HepG2 (cell line): Measurements from ENCODE around the gene HOXC10. TPM values are rescaled to one million over a fixed set of nuclear protein-coding genes. Genes with fewer than 3 reads are reported as not detected.

Source experiments
- HNRNPK ChIP-seq: fragments of 200-400 bp; formaldehyde crosslinking; IDR thresholded peaks from 2 replicates; pipeline ENCODE4 v1.6.1; 2018; ENCODE audit warnings: low read length, low read depth, moderate library complexity, mild to moderate bottlenecking; ENCODE audit not compliant: poor library complexity, severe bottlenecking
- JDP2 ChIP-seq: sonication (generic); formaldehyde crosslinking; IDR thresholded peaks from 2 replicates; pipeline ENCODE4 v1.8.1; 2022; ENCODE audit warnings: missing genetic modification reagents, borderline replicate concordance
- RXRB ChIP-seq: IDR thresholded peaks from 2 replicates; pipeline ENCODE4 v1.6.1; 2016; ENCODE audit warnings: borderline replicate concordance, missing genetic modification reagents, missing compliant biosample characterization
- ZNF75D ChIP-seq: sonication (generic); formaldehyde crosslinking; IDR thresholded peaks from 2 replicates; pipeline ENCODE4 v1.8.1; 2023; ENCODE audit warnings: missing genetic modification reagents, mild to moderate bottlenecking, borderline replicate concordance
- polyA plus RNA-seq, 8 experiments: library from polyadenylated mRNA; depleted of rRNA in 3 of 8; stranded (reverse) in 7 of 8; unstranded in 1 of 8; fragments of >200 nt; fragmentation: Illumina TruSeq in 4 of 8; extraction: Trizol in 4 of 8; gene quantifications; 2 replicates each; pipeline versions ENCODE4 v1.2.1 to v1.2.3, GENCODE V29; 2011 to 2016; ENCODE audit warnings: low read depth in 4 of 8, missing spikeins in 1 of 8, mixed read lengths in 1 of 8; ENCODE audit not compliant: insufficient read depth in 1 of 8
- total RNA-seq, 5 experiments: library from RNA; depleted of rRNA; stranded (reverse); fragments of >200 nt; fragmentation: Illumina TruSeq; extraction: Trizol; gene quantifications; 2 replicates each; pipeline ENCODE4 v1.2.3, GENCODE V29; 2016; ENCODE audit warnings: low read depth in 1 of 5
- TF ChIP-seq, protein P1 (sequence below): sonication (generic); formaldehyde crosslinking; IDR thresholded peaks from 2 replicates; pipeline ENCODE4 v1.9.0; 2021; ENCODE audit warnings: mild to moderate bottlenecking, missing genetic modification reagents
- TF ChIP-seq, protein P2 (sequence below): sonication (generic); formaldehyde crosslinking; IDR thresholded peaks from 2 replicates; pipeline ENCODE4 v1.8.0; 2022; ENCODE audit warnings: mild to moderate bottlenecking, missing genetic modification reagents, borderline replicate concordance

HOXC10 gene
- total and polyA plus RNA-seq, 2 of the 13 experiments (the other 11 are each of a cell fraction or from before 2014, with no cell fraction given) = not detected

- TF ChIP-seq JDP2 (CRISPR knock-in tag) (no peak), HNRNPK (no peak), ZNF75D (CRISPR knock-in tag) (no peak), RXRB (CRISPR knock-in tag) (no peak)
- TF ChIP-seq, protein P1, sequence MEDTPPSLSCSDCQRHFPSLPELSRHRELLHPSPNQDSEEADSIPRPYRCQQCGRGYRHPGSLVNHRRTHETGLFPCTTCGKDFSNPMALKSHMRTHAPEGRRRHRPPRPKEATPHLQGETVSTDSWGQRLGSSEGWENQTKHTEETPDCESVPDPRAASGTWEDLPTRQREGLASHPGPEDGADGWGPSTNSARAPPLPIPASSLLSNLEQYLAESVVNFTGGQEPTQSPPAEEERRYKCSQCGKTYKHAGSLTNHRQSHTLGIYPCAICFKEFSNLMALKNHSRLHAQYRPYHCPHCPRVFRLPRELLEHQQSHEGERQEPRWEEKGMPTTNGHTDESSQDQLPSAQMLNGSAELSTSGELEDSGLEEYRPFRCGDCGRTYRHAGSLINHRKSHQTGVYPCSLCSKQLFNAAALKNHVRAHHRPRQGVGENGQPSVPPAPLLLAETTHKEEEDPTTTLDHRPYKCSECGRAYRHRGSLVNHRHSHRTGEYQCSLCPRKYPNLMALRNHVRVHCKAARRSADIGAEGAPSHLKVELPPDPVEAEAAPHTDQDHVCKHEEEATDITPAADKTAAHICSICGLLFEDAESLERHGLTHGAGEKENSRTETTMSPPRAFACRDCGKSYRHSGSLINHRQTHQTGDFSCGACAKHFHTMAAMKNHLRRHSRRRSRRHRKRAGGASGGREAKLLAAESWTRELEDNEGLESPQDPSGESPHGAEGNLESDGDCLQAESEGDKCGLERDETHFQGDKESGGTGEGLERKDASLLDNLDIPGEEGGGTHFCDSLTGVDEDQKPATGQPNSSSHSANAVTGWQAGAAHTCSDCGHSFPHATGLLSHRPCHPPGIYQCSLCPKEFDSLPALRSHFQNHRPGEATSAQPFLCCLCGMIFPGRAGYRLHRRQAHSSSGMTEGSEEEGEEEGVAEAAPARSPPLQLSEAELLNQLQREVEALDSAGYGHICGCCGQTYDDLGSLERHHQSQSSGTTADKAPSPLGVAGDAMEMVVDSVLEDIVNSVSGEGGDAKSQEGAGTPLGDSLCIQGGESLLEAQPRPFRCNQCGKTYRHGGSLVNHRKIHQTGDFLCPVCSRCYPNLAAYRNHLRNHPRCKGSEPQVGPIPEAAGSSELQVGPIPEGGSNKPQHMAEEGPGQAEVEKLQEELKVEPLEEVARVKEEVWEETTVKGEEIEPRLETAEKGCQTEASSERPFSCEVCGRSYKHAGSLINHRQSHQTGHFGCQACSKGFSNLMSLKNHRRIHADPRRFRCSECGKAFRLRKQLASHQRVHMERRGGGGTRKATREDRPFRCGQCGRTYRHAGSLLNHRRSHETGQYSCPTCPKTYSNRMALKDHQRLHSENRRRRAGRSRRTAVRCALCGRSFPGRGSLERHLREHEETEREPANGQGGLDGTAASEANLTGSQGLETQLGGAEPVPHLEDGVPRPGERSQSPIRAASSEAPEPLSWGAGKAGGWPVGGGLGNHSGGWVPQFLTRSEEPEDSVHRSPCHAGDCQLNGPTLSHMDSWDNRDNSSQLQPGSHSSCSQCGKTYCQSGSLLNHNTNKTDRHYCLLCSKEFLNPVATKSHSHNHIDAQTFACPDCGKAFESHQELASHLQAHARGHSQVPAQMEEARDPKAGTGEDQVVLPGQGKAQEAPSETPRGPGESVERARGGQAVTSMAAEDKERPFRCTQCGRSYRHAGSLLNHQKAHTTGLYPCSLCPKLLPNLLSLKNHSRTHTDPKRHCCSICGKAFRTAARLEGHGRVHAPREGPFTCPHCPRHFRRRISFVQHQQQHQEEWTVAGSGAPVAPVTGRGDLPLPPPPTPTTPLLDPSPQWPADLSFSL (CRISPR knock-in tag) = no peak
- TF ChIP-seq, protein P2, sequence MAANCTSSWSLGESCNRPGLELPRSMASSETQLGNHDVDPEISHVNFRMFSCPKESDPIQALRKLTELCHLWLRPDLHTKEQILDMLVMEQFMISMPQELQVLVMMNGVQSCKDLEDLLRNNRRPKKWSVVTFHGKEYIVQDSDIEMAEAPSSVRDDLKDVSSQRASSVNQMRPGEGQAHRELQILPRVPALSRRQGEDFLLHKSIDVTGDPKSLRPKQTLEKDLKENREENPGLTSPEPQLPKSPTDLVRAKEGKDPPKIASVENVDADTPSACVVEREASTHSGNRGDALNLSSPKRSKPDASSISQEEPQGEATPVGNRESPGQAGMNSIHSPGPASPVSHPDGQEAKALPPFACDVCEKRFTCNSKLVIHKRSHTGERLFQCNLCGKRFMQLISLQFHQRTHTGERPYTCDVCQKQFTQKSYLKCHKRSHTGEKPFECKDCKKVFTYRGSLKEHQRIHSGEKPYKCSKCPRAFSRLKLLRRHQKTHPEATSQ (CRISPR knock-in tag) = no peak
- TF ChIP-seq, all 625 proteins: peak for 0
Measured at GRCh38 chr12:54038284-54038870, 53.4 kb downstream of the HOXC10 start (continued).
